ENCODE data around the gene ULBP3. TPM values are rescaled to one million over a fixed set of nuclear protein-coding genes. Genes with fewer than 3 reads are reported as not detected.

Gene ULBP3
- total RNA-seq (2011; cell fraction: chromatin; rRNA removed; ENCODE audit: low replicate concordance): not detected in 2 replicates
- not detected in 2 replicates for total RNA-seq (2011; cell fraction: nucleolus; rRNA removed)
- not detected in 2 replicates for total RNA-seq (2011; cell fraction: nucleoplasm; rRNA removed)
- total RNA-seq (2014; rRNA removed) (0.57 TPM in 1 of 2 replicates, not detected in the other), total RNA-seq (2014; rRNA removed; fragmentation: Illumina TruSeq; extraction: Trizol) (not detected in 2 replicates), total RNA-seq (2015; rRNA removed; fragmentation: Illumina TruSeq; extraction: Trizol) (0.23 TPM in 1 of 2 replicates, not detected in the other), total RNA-seq (2021) (0.38 TPM in 1 of 2 replicates, not detected in the other), polyA plus RNA-seq (2011; rRNA removed) (0.25 TPM in 1 of 2 replicates, not detected in the other), polyA plus RNA-seq (2014; fragmentation: Illumina TruSeq; extraction: Trizol) (not detected in 2 replicates), polyA plus RNA-seq (2014; fragmentation: Nextera tagmentation; extraction: Ambion mirVana) (not detected), polyA plus RNA-seq (2014; rRNA removed) (0.33 TPM in 1 of 2 replicates, not detected in the other), polyA minus RNA-seq (2011; rRNA and poly(A)+ RNA removed) (0.53 TPM in 1 of 2 replicates, not detected in the other), Bru-seq, nascent RNA (percentile 19 among the genes with signal in this experiment), BruChase-seq, experiment 1, labeled RNA remaining after a 2-hour chase (percentile 18 among the genes with signal in this experiment), BruChase-seq, experiment 2, labeled RNA remaining after a 6-hour chase (not detected)
- polyA plus RNA-seq (2011; cell fraction: cytosol; rRNA removed): not detected in 2 replicates
- polyA plus RNA-seq (2011; cell fraction: nucleus; rRNA removed): not detected in 2 replicates
- 0.12 and 0.14 TPM in 2 replicates for polyA plus RNA-seq (2012)
- not detected in 2 replicates for polyA minus RNA-seq (2011; cell fraction: cytosol; rRNA and poly(A)+ RNA removed)
- polyA minus RNA-seq (2011; cell fraction: nucleus; rRNA and poly(A)+ RNA removed): not detected in 2 replicates
- long read RNA-seq, experiment 1: 0 reads
- long read RNA-seq, experiment 2: 0 reads
- long read RNA-seq, experiment 3: 0 reads

- H3K4me1 ChIP-seq (replicated peaks in 1 of 2; ENCODE audit: control insufficient read depth in 2 of 2, insufficient read depth in 2 of 2, low read length in 2 of 2): peaks cover 5 to 24% of the 10 kb centered on the region in 2 experiments; a peak in 3 of 5 replicates
- H3K36me3 ChIP-seq (ENCODE audit: control insufficient read depth, insufficient read depth, low read length): no peaks in the 10 kb centered on the region
- intact Hi-C loops (cut with micrococcal nuclease) (loop anchor here (5.0 kb wide), 1 partner anchor 137 kb away; no protein-coding TSS in a partner anchor), in situ Hi-C loops (cut with MboI) (loop anchor here (25.0 kb wide), 1 partner anchor 743 kb away; no protein-coding TSS in a partner anchor)
- peak within 1 kb of the TSS; percentile 36; the same call in 1 of the 2 replicates for H2AFZ ChIP-seq (ENCODE audit: low read depth, low read length)
- POLR2A ChIA-PET: interaction anchor here (0.9 kb wide), 1 partner anchor 14 kb away, joined by 3 read pairs; no protein-coding TSS in a partner anchor
- BruUV-seq (replicated peaks): no TSS peak
- H3K4me3 ChIP-seq: peak within 1 kb of the TSS; percentile 28; the same call in 1 of the 2 replicates
- no peak within 1 kb of the TSS for H3K9ac ChIP-seq (ENCODE audit: insufficient read depth in 1 of 2, low read depth in 2 of 2, low read length in 2 of 2)
- no peaks in the 10 kb centered on the region for H4K20me1 ChIP-seq (replicated peaks; ENCODE audit: control insufficient read depth, insufficient read depth, low read length)
- peak within 1 kb of the TSS; percentile 6; the same call in 1 of the 2 replicates for H3K4me2 ChIP-seq (ENCODE audit: insufficient read depth, low read length)
- CTCF ChIA-PET (ENCODE audit: low intra/inter-chr PET ratio): interaction anchor here (1.4 to 4.0 kb wide), 2 partner anchors 135 to 266 kb away, joined by 4 to 25 read pairs; no protein-coding TSS in a partner anchor
- no peaks in the 10 kb centered on the region for H3K79me2 ChIP-seq (ENCODE audit: control insufficient read depth, insufficient read depth, low read length)
- no peaks in the 10 kb centered on the region for H3K9me1 ChIP-seq (ENCODE audit: control insufficient read depth, insufficient read depth, low read length)
- no peak within 1 kb of the TSS for H3K27ac ChIP-seq (ENCODE audit: extremely low read depth, low read depth, low read length)
- H3K9me3 ChIP-seq (replicated peaks; ENCODE audit: control insufficient read depth, insufficient read depth, low read depth, low read length): no peaks in the 10 kb centered on the region
- peak; percentile 64 to 86 (median 84) for DNase-seq (ENCODE audit: extremely low read depth in 1 of 4, low spot score in 3 of 4)
- WGBS (ENCODE audit: insufficient coverage, low coverage, missing lambda C conversion rate): 36% methylated on average over 34 of the region's 72 CpGs
- FAIRE-seq: no peak
- peaks cover 18 to 52% of the 10 kb centered on the region in 2 experiments for H3K27me3 ChIP-seq (ENCODE audit: control insufficient read depth in 2 of 2, insufficient read depth in 2 of 2, low read length in 2 of 2)
- peak; percentile 88 for ATAC-seq
- TF ChIP-seq HNRNPL (IDR thresholded peaks at IDR 0.05; ENCODE audit: low read depth, low read length): no peak
- no peak for TF ChIP-seq FOXA1 (IDR thresholded peaks at IDR 0.05; ENCODE audit: borderline replicate concordance)
- TF ChIP-seq NCOA1 (IDR thresholded peaks at IDR 0.05; ENCODE audit: low read depth): no peak
- TF ChIP-seq RAD21 (CRISPR knock-in tag; conservative IDR thresholded peaks at IDR 0.05 in 1 of 2, IDR thresholded peaks at IDR 0.05 in 1 of 2): peak in 1 of 2 experiments; percentile 18; a peak in 1 of 4 replicates
- no peak for TF ChIP-seq ZHX1 (conservative IDR thresholded peaks at IDR 0.05; ENCODE audit: low read length)
- TF ChIP-seq RBM15 (IDR thresholded peaks at IDR 0.05; ENCODE audit: insufficient read depth, low read length): no peak
- TF ChIP-seq ZNF589 (CRISPR knock-in tag; IDR thresholded peaks at IDR 0.05; ENCODE audit: low read depth): no peak
- TF ChIP-seq HOMEZ (CRISPR knock-in tag; IDR thresholded peaks at IDR 0.05): no peak
These were observed at the start of gene ULBP3 for GRCh38 chr6:150068720-150069648. Gene ULBP3 (minus strand): TSS chr6:150069121. CDS start chr6:150069066, 55 bp downstream.
